Measurements from ENCODE around the gene DDX51.

Gene DDX51

DNA sequence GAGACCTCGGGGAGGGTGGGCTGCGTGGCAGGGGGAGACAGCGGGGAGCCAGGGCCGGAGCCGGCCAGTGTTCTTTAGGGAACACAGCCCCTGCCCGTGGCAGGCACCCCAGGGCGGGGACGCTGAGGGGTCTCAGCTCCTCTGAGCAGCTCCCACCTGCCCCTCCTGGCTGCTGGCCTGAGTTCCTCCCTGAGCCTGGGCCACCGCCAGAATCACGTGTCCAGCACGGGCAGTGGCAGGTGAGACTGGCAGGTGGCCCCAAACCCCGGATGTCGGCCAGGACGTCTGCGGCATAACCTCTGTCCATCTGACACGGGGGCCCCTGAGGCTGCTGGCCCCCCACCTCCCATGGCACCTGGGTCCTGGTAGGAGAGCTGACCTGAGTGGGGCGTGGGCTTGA, 25.3 kb upstream of the DDX51 start:
- TF ChIP-seq, protein P1, sequence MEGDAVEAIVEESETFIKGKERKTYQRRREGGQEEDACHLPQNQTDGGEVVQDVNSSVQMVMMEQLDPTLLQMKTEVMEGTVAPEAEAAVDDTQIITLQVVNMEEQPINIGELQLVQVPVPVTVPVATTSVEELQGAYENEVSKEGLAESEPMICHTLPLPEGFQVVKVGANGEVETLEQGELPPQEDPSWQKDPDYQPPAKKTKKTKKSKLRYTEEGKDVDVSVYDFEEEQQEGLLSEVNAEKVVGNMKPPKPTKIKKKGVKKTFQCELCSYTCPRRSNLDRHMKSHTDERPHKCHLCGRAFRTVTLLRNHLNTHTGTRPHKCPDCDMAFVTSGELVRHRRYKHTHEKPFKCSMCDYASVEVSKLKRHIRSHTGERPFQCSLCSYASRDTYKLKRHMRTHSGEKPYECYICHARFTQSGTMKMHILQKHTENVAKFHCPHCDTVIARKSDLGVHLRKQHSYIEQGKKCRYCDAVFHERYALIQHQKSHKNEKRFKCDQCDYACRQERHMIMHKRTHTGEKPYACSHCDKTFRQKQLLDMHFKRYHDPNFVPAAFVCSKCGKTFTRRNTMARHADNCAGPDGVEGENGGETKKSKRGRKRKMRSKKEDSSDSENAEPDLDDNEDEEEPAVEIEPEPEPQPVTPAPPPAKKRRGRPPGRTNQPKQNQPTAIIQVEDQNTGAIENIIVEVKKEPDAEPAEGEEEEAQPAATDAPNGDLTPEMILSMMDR (IDR thresholded peaks at IDR 0.05; ENCODE audit: low read depth, low read length, missing control alignments) = no peak
- no peak overlapping the region for H3K4me3 ChIP-seq (ENCODE audit: low read depth, low read length)
- no peak for DNase-seq (ENCODE audit: low read depth)

DNA sequence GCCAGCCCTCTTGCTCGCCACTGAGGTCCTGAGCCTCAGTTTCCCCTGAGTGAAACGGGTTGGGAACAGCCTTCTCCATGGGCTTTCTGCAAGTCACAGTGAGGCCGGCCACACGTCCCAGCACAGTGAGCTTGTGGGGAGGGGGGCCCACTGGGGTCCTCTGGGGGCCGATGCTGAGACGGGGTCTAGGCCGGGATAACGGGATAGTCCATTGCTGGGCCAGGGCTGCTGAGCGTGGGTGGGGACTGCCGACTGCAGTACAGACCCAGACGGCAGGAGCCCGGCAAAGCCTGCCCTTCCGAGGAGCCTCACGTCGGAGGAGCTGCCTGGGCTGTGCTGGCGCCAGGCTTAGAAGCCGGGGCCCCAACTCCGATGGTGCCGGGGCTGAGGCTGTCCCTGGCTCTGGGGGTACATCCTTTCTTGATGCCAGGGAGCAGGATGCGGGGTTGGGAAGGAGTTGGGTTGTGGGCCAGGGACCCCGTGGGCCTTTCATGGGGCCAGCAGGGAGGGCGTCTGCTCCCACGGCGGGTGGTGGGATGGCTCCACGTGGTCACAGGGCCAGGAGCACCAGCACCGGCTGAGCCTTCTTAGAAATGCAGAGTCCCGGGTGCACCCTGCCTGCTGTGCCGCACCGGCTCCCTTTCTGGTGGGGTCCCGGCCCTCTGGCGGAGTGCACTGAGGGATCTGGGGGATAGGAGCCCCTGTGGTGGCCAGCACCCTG, 24.4 kb upstream of the DDX51 start:
- TF ChIP-seq, protein P1 (IDR thresholded peaks at IDR 0.05; ENCODE audit: low read depth, low read length, missing control alignments) = no peak
- no peak overlapping the region for H3K4me3 ChIP-seq (ENCODE audit: low read depth, low read length)
- DNase-seq (ENCODE audit: low read depth) = no peak

DNA sequence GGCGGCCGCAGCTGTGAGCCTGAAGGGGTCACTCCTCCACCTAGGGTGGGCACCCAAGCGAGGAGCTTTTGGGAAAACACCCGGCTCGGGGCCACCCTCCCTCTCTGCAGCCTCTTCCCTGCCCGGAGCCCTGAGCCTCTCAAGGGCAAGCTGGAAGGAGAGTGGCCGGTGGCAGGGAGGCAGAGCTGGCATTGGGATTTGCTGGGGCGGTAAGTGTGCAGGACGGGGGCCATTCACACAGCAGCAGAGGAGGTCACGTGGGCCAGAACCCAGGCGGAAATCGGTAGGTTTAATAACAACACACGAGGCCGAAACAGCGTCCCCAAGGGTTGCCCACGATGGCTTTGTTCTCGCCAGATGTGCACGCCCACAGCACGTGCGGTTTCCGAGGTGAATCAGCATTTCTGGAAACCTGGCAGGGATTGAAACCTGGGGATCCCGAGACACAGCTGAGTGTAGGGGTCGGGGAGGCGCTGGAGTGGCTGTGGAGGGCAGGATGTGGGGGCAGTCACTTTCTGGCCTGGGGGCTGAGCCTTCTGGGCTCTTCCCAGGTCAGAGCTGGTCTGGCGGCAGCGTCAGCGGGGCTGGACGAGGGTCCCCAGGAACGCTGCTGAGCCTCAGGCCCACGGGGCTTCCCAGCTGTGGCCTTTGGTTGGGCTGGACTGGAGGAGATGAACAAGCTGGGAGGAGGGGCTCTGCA, 23.6 kb upstream of the DDX51 start:
- DNase-seq (ENCODE audit: low read depth) = no peak
- no peak overlapping the region for H3K4me3 ChIP-seq (ENCODE audit: low read depth, low read length)
- TF ChIP-seq, protein P1 (IDR thresholded peaks at IDR 0.05; ENCODE audit: low read depth, low read length, missing control alignments) = no peak

DNA sequence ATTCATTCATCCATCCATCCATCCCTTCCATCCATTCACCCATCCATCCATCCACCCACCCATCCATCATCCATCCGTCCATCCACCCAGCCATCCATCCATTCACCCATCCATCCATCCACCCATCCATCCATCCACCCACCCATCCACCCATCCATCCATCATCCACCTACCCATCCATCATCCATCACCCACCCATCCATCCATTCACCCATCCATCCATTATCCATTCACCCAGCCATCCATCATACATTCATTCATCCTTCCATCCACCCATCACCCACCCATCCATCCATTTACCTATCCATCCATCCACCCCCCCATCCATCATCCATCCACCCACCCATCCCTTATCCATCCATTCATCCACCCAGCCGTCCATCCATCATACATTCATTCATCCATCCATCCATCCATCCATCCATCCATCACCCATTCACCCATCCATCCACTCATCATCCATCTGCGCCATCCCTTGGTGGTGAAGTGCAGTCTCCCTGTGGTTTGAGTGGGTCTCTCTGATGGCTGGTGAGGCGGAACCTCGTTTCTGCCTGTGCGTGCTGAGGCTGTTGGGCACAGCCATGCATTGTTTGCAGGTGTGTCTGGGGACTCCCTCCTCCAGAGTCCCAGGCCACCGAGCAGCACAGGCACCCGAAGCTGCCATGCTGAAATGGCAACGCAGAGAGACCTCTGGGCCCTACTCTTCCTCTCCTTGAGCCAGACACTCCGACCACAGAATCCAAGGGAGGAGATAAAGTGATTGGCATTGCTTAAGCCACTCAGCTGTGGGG, 22.9 kb upstream of the DDX51 start:
- no peak for DNase-seq (ENCODE audit: low read depth)

DNA sequence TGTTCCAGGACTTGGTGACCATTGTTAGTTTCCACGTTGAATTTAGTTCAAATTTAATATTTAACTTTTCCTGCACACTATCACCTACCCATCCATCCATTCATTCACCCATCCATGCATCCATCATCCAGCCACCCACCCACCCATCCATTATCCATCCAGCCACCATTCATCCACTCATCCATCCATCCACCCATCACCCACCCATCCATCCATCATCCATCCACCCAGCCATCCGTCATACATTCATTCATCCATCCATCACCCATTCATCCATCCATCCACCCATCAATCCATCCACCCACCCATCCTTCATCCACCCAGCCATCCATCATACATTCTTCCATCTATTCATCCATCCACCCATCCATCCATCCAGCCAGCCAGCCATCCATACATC, 22.0 kb upstream of the DDX51 start:
- no peak for DNase-seq (ENCODE audit: low read depth)
- no peak overlapping the region for H3K4me3 ChIP-seq (ENCODE audit: low read depth, low read length)
- TF ChIP-seq, protein P1 (IDR thresholded peaks at IDR 0.05; ENCODE audit: low read depth, low read length, missing control alignments) = no peak

More for the DNA sequence above, 22.9 kb upstream of the DDX51 start:
- TF ChIP-seq, protein P1 (IDR thresholded peaks at IDR 0.05; ENCODE audit: low read depth, low read length, missing control alignments) = no peak
- H3K4me3 ChIP-seq (ENCODE audit: low read depth, low read length) = no peak overlapping the region

DNA sequence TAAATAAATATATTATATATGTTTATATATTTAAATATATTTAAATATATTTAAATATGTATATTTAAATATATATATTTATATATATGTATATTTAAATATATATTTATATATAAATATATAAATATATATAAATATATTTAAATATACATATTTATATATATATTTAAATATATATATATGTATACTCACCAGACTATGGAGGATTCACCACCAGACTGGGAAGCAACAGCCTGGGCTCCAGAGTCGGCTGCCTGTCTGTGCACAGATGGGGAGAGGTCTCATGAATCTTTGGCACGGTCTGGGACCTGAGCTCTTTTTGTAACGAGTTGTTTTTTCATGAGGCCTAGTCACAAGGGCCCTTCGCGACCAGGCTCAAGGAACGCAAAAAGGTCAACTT, 21.5 kb upstream of the DDX51 start:
- no peak for DNase-seq (ENCODE audit: low read depth)
- H3K4me3 ChIP-seq (ENCODE audit: low read depth, low read length) = no peak overlapping the region
- TF ChIP-seq, protein P1 (IDR thresholded peaks at IDR 0.05; ENCODE audit: low read depth, low read length, missing control alignments) = no peak
